ENCODE data around the gene ABHD18.

Gene ABHD18

DNA sequence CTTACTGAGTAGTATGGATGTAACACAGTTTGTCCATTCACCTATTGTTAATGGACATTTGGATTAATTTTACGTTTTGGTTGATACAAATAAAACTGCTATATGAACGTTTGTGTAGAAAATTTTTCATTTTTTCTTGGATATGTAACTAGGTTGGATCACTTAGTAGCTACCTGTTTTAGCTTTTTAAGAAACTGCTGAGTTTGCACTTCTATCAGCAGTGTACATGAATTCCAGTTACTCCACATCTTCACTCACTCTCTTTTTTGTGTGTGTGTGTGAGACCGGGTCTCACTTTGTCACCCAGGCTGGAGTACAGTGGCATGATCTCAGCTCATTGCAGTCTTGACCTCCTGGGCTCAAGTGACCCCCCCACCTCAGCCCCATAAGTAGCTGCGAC lies 111.3 kb downstream of the ABHD18 start:
- DNase-seq = no peak

Data from inflammatory macrophage (primary cell).